Skin epidermis (tissue), 12 donors: ENCODE data around the gene ZNF438.
A peak's percentile ranks its signal among the peaks of the same experiment; 100 is the strongest.

Experiments
- H3K27ac ChIP-seq, 21 experiments: fragments of 200-600 bp; sonication (generic) in 11 of 21; one replicate each; pipeline ENCODE4 v1.5.0; 2020; ENCODE audit warnings: mild to moderate bottlenecking in 3 of 21, inconsistent platforms in 2 of 21, moderate library complexity in 2 of 21
- H3K4me3 ChIP-seq, 7 experiments: fragments of 200-600 bp; sonication (generic) in 2 of 7; one replicate each; pipeline ENCODE4 v1.5.0; 2020; ENCODE audit warnings: inconsistent platforms in 2 of 7, mild to moderate bottlenecking in 2 of 7, moderate library complexity in 1 of 7

ZNF438 gene, protein sequence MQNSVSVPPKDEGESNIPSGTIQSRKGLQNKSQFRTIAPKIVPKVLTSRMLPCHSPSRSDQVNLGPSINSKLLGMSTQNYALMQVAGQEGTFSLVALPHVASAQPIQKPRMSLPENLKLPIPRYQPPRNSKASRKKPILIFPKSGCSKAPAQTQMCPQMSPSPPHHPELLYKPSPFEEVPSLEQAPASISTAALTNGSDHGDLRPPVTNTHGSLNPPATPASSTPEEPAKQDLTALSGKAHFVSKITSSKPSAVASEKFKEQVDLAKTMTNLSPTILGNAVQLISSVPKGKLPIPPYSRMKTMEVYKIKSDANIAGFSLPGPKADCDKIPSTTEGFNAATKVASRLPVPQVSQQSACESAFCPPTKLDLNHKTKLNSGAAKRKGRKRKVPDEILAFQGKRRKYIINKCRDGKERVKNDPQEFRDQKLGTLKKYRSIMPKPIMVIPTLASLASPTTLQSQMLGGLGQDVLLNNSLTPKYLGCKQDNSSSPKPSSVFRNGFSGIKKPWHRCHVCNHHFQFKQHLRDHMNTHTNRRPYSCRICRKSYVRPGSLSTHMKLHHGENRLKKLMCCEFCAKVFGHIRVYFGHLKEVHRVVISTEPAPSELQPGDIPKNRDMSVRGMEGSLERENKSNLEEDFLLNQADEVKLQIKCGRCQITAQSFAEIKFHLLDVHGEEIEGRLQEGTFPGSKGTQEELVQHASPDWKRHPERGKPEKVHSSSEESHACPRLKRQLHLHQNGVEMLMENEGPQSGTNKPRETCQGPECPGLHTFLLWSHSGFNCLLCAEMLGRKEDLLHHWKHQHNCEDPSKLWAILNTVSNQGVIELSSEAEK

DNA sequence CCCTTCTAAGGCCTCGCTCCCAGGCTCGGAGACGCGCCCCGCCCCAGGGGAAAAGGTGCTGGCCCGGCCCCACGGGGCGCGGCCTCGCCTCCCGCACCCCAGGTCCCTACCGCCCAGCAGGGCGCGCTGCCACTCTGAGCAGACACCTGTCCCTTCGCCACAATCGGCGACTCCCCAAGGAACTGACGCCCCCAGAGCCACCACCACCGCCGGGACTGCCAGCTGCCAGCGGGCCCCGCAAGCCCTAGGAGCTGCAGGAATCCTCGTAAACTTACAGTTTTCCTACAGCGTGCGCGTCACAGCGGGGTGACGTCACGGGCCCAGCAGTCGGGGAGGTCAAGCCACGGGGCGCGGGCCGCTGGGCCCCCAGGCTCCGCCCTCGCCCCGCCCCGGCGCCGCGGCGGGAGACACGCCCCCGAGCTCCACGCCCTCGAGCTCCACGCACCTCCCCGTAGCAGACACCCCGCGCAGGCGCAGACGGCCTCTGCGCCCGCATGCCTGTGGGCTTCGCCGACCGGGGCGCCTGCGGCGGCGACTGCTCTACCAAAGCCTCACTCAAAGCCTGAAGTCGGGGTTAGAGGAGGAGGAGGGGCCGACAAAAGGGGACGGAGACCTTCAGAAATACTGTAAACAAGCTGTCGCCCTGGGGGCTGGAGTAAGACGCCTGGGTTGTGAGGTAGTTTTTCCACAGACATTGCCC, at the start of gene ZNF438:
Gene ZNF438, minus strand, starts transcription at position 308 of the 700 bp plus-strand sequence. CDS start 154,831 bp downstream, outside the sequence.
- H3K4me3 ChIP-seq: peak within 1 kb of the TSS; percentile 47 to 75 (median 60)
- peak within 1 kb of the TSS; percentile 89 to 99 (median 98) for H3K27ac ChIP-seq

- no peak overlapping the region for H3K4me3 ChIP-seq
- H3K27ac ChIP-seq: no peak overlapping the region
Observed at GRCh38 chr10:31076610-31076988, 44.9 kb upstream of the ZNF438 start.

GRCh38 chr10:31075881-31076609, 44.4 kb upstream of the ZNF438 start:
- H3K4me3 ChIP-seq: no peak overlapping the region
- no peak overlapping the region for H3K27ac ChIP-seq

- H3K27ac ChIP-seq: peak overlapping the region in 1 of 21 experiments; percentile 42
- no peak overlapping the region for H3K4me3 ChIP-seq
Observed at GRCh38 chr10:31075434-31075833, 43.8 kb upstream of the ZNF438 start.

GRCh38 chr10:31074722-31075086, 43.0 kb upstream of the ZNF438 start:
- H3K4me3 ChIP-seq: no peak overlapping the region
- H3K27ac ChIP-seq: peak overlapping the region in 5 of 21 experiments; percentile 13 to 54 (median 37)

DNA sequence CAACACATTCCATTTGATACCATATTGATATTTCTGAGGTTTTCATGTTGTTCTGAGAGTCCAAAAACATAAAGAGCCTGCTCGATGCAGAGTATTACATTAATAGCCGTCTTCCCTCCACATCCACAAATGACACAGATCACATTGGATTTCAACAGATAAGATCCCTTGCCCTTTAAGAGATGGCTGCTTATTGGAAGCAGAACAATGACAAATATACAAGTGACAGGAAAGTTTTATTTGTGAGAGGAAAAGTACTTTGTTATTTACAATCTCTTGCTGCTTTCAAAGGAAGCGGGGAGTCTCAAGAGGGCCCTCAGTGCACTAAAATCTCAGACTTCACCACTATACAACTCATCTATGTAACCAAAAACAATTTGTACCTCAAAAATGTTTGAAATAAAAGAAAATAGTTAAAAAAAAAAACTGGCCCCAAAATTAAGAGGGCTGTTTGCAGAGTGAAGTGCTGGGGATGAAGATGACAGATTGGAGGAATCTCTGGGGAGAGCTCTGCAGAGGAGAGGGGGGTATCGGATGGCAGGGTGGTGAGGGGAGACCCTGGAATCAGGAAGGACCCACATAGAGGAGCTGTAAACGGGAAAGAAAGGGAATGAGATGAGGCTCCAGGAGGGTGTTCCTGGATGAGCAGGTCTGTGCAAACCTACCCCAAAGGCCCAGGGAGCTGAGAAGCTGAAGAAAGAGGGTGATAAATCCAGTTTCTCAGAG, 42.5 kb upstream of the ZNF438 start:
- Histone ChIP-seq H3K27ac (peak overlapping the region in 5 of 21 experiments; percentile 13 to 54 (median 37)), H3K4me3 (no peak overlapping the region)

GRCh38 chr10:31073211-31073610, 41.5 kb upstream of the ZNF438 start:
- Histone ChIP-seq H3K4me3 (no peak overlapping the region), H3K27ac (no peak overlapping the region)

DNA sequence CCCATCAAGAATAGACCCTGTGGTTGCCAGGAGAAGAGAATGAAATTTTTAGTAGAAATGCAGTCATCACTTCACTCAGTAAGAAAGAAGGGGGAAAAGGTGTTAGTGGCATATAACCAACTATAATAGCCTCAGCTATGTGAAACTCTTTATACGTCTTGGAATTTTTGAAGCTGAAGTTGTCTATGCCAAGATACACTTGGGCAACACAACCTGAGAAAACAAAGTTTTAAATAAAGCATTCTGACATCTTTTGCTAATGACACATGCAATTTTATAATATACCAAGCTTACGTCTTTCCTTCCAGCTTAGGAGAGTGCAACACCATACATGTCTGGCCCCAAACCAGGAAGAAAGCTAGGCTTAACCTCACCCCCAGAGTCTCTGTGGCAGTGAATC, 40.8 kb upstream of the ZNF438 start:
- Histone ChIP-seq H3K4me3 (no peak overlapping the region), H3K27ac (peak overlapping the region in 1 of 21 experiments; percentile 3)

DNA sequence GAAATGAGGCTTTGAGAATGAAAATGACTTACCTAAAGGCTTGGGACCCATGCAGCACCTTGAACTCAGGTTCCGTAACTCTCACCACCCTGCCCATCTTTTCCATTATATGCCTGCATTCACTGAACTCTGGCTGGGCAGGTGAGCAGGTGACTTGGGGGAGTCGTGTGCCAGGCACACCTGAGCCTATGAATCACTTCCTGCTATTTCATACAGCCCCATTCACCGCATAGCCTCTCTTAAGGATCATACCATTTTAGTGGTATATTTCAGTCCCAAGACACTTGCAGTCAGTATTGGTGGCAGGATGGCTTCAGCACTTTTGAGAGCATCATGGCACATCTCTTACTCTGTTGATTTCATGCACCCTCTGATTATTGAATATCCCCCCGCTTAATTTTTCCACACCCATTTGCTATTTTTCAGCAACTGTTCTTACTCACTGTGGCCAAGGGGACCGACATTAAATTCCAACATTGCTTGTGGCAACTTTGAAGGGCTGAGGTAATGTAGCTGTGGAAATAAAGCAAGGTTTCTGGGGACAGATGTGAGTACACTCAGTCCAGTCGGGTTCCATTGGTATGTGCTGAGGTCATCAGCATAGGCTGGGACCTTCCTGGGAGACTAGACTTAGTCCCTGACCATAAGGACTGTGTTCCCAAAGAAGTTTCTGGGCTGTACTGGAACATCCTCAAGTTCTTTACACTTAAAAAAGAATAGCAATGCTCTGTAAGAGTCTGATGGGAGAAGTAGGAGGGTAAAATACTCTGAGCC, 39.8 kb upstream of the ZNF438 start:
- peak overlapping the region in 3 of 21 experiments; percentile 1 to 45 (median 12) for H3K27ac ChIP-seq
- H3K4me3 ChIP-seq: no peak overlapping the region

DNA sequence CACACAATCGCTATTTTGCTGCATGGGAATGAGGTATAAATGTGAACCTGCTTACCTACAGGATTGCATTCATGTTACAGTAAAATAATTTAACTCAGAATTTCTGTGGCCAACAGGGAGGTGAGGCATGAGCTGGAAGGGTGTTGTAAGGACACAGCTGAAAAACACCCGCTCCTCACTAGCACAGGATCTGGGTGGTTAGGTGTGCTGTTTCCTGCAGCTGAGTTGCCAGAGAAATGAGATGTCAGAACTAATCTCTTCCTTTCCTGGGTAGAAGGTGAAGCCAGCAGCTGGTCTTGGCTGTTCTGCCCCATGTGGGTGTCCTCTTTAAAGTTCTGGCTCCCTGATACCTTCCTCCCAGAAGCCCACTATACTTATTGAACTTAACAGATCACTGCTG, 39.0 kb upstream of the ZNF438 start:
- Histone ChIP-seq H3K4me3 (no peak overlapping the region), H3K27ac (peak overlapping the region in 2 of 21 experiments; percentile 12 to 17)

DNA sequence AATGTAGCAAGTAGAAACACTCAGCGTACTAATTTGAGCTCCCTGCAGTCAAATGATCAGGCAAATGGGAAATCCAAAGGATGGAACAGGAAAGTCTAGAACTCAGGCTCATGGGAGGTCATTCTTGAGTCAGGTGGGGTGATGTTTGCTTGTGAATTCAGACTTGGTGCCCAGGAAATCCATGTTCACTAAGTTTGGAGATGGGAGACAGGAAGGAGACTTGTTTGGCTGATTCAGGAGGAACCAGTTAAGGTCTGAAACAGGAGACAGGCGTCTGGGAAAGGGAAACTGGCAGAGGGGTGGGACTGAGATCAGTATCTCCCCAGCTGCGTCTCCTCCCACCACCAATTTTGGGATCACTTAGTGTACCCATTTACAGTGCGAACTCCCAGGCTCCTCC, 38.4 kb upstream of the ZNF438 start:
- no peak overlapping the region for H3K27ac ChIP-seq
- H3K4me3 ChIP-seq: no peak overlapping the region

DNA sequence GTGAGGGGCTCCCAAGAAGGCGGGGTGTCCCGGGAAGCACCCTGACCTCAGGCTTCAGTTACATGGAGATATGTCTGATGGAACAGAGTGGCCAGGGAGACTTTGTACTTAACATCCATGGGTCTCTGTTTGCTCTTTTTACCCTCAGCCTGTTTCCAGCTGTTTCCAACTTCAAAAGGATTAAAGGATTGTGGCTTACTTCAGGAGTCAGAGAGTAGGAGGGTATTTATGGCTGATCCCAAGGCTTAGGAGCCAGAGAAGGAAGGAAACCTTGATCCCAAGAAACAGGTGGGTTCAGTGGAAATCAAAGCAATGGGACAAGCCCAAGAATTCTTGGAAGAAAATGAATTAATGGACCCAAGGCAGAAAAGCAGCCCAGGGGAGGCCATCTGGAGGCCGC, 37.7 kb upstream of the ZNF438 start:
- H3K27ac ChIP-seq: no peak overlapping the region

GRCh38 chr10:31064348-31064747, 32.7 kb upstream of the ZNF438 start:
- peak overlapping the region in 10 of 21 experiments; percentile 5 to 81 (median 58) for H3K27ac ChIP-seq

More for the DNA sequence above, 37.7 kb upstream of the ZNF438 start:
- no peak overlapping the region for H3K4me3 ChIP-seq

DNA sequence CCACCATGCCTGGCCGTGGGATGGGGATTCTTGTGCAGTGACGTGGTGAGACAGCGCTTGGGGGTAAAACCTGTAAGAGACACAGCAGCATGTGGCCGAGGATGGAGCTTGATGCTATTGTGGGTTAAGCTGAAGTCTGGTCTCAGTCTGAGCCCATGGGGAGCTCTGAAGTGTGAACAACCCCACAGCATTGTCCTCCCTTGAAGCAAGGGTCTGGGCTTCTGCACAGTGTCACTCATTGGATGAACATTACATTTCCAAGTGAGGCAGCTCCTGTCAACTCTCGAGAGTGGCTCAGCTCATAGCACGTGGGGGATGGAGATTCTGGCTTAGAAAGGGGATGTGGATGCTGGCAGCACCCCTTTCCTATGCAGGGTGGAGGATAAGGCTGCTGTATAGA, 32.2 kb upstream of the ZNF438 start:
- H3K4me3 ChIP-seq: no peak overlapping the region
- H3K27ac ChIP-seq: peak overlapping the region in 10 of 21 experiments; percentile 24 to 81 (median 58)

More at GRCh38 chr10:31064348-31064747, 32.7 kb upstream of the ZNF438 start:
- H3K4me3 ChIP-seq: no peak overlapping the region

DNA sequence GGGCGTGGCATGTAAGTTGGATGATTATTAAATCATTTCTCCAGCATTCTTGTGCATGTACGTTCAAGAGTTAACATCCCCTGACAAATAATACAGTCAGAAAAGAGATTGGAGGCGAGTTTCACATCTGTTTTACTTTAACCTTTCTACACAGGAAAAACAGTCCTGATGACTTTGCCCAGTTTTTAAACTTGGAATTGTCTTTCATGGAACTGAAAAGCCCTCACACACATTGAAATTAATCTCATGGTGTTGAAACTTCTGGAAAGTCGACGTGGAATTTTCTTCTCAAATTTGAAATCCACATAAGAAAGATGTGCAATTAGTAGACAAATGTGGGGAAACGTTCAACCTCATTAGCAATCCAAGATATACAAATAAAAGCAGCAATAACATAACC, 31.2 kb upstream of the ZNF438 start:
- H3K27ac ChIP-seq: peak overlapping the region in 2 of 21 experiments; percentile 24 to 33

GRCh38 chr10:31061941-31062340, 30.3 kb upstream of the ZNF438 start:
- H3K4me3 ChIP-seq: no peak overlapping the region

More for the DNA sequence above, 31.2 kb upstream of the ZNF438 start:
- H3K4me3 ChIP-seq: no peak overlapping the region

GRCh38 chr10:31058795-31059703, 27.4 kb upstream of the ZNF438 start:
- H3K4me3 ChIP-seq: no peak overlapping the region
- H3K27ac ChIP-seq: peak overlapping the region in 1 of 21 experiments; percentile 21

More at GRCh38 chr10:31061941-31062340, 30.3 kb upstream of the ZNF438 start:
- peak overlapping the region in 1 of 21 experiments; percentile 33 for H3K27ac ChIP-seq
